HEK293T (cell line): ENCODE data around the gene HMGXB3.

Experiments
- FOXA1 ChIP-seq: fragments of 450-650 bp; IDR thresholded peaks from 2 replicates; pipeline ENCODE4 v1.6.1; 2016; ENCODE audit warnings: mild to moderate bottlenecking
- FOXK2 ChIP-seq: fragments of 450-650 bp; IDR thresholded peaks from 2 replicates; pipeline ENCODE4 v1.6.1; 2016; ENCODE audit warnings: mild to moderate bottlenecking

GRCh38 chr5:150035139-150035895 is 34.8 kb downstream of the HMGXB3 start:
- TF ChIP-seq FOXK2: no peak
- no peak for TF ChIP-seq FOXA1
